Fibroblast of lung (primary cell): ENCODE results near the gene LOXL4.

Experiments
- EZH2 ChIP-seq: IDR thresholded peaks from 2 replicates; pipeline ENCODE4 v1.5.1; 2012; ENCODE audit warnings: low read length, control low read depth, mild to moderate bottlenecking; ENCODE audit errors: missing control alignments
- TF ChIP-seq, protein P1 (sequence below), 2 donors: IDR thresholded peaks in 1 of 2; conservative IDR thresholded peaks in 1 of 2; 1 replicate in 1 of 2; 2 replicates in 1 of 2; pipeline ENCODE4 v1.5.1; 2011 to 2012; ENCODE audit warnings: low read length in 2 of 2, control low read depth in 1 of 2, inconsistent platforms in 1 of 2, low read depth in 1 of 2, mild to moderate bottlenecking in 1 of 2

DNA sequence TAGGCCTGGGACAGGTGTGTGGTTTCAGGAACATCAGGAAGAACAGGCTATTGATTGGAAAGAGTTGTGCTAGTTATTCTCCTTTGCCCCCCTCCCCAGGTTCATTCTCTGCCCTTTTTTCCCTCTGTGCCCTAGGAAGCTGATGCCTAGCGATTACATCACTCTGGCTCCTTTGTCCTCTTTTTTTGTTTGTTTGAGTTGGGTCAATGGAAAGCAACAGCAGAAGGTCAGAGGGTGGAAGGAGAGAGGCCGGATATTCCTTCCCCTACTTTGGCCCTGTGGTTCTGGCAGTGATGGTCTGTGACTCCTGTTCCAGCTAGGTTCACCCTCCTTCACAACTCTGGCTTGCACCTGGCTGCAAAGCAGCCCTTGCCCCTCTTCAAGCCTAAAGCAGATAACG, 18.9 kb downstream of the LOXL4 start:
- TF ChIP-seq, protein P1, sequence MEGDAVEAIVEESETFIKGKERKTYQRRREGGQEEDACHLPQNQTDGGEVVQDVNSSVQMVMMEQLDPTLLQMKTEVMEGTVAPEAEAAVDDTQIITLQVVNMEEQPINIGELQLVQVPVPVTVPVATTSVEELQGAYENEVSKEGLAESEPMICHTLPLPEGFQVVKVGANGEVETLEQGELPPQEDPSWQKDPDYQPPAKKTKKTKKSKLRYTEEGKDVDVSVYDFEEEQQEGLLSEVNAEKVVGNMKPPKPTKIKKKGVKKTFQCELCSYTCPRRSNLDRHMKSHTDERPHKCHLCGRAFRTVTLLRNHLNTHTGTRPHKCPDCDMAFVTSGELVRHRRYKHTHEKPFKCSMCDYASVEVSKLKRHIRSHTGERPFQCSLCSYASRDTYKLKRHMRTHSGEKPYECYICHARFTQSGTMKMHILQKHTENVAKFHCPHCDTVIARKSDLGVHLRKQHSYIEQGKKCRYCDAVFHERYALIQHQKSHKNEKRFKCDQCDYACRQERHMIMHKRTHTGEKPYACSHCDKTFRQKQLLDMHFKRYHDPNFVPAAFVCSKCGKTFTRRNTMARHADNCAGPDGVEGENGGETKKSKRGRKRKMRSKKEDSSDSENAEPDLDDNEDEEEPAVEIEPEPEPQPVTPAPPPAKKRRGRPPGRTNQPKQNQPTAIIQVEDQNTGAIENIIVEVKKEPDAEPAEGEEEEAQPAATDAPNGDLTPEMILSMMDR (conservative IDR thresholded peaks at IDR 0.05 in 1 of 2, IDR thresholded peaks at IDR 0.05 in 1 of 2; ENCODE audit: low read depth in 1 of 2, low read length in 2 of 2): no peak
- TF ChIP-seq EZH2: no peak
